LHCN-M2 (cell line): ENCODE measurements around the gene HDAC10. TPM values are rescaled to one million over a fixed set of nuclear protein-coding genes. Genes with fewer than 3 reads are reported as not detected.

Experiments used
- DNase-seq: peaks from one replicate; pipeline ENCODE4 v3.0.0-alpha.2; 2012; ENCODE audit warnings: low read depth
- total RNA-seq: library from RNA; depleted of rRNA; stranded (reverse); fragments of >200 nt; gene quantifications from 2 replicates; pipeline ENCODE4 v1.2.3, GENCODE V29; 2014

The HDAC10 gene
- total RNA-seq, 1 experiment from 2014 or later: 28.2 TPM

GRCh38 chr22:50257041-50257440, 6.0 kb upstream of the HDAC10 start:
- DNase-seq: no peak

GRCh38 chr22:50256258-50256862, 5.3 kb upstream of the HDAC10 start:
- DNase-seq: no peak

- DNase-seq: no peak
Observed at GRCh38 chr22:50255607-50256006, 4.5 kb upstream of the HDAC10 start.

- DNase-seq: no peak
Observed at GRCh38 chr22:50255099-50255498, 4.0 kb upstream of the HDAC10 start.

GRCh38 chr22:50253941-50254340, 2.9 kb upstream of the HDAC10 start:
- no peak for DNase-seq

GRCh38 chr22:50253046-50253915, 2.2 kb upstream of the HDAC10 start:
- no peak for DNase-seq

- DNase-seq: peak; percentile 59
Observed at GRCh38 chr22:50252082-50253045, 1.3 kb upstream of the HDAC10 start.

- DNase-seq: no peak
Observed at GRCh38 chr22:50251477-50252081, 514 bp upstream of the HDAC10 start.

- no peak for DNase-seq
Observed at GRCh38 chr22:50250249-50250554, 863 bp downstream of the HDAC10 start.

- DNase-seq: no peak
Observed at GRCh38 chr22:50249341-50250248, 1.5 kb downstream of the HDAC10 start.

GRCh38 chr22:50248196-50249081, 2.6 kb downstream of the HDAC10 start:
- no peak for DNase-seq

- no peak for DNase-seq
Observed at GRCh38 chr22:50247748-50248147, 3.3 kb downstream of the HDAC10 start.

GRCh38 chr22:50246242-50247175, 4.6 kb downstream of the HDAC10 start:
- DNase-seq: no peak

GRCh38 chr22:50245214-50246072, 5.6 kb downstream of the HDAC10 start:
- no peak for DNase-seq

- DNase-seq: peak; percentile 89
Observed at GRCh38 chr22:50244420-50245213, 6.4 kb downstream of the HDAC10 start, which contains the start of gene TUBGCP6. Gene TUBGCP6, minus strand, starts transcription at chr22:50245023. Its CDS starts 564 bp downstream, at chr22:50244459.

- peak; percentile 50 for DNase-seq
Observed at GRCh38 chr22:50243685-50244419, 7.2 kb downstream of the HDAC10 start.
